BLaER1 treated with 17β-estradiol and CSF1 and Interleukin-3, amounts not matched to agents 10 nM and 100 nM (cell line): ENCODE results near the gene ATF6.

Source experiments
- H3K27ac ChIP-seq, 11 experiments: shearing (Covaris generic); formaldehyde crosslinking; 2 replicates each; pipeline ENCODE4 v1.8.1; 2022
- H3K27me3 ChIP-seq, 11 experiments: shearing (Covaris generic); formaldehyde crosslinking; 2 replicates each; pipeline ENCODE4 v1.8.1; 2022
- H3K36me3 ChIP-seq, 11 experiments: shearing (Covaris generic); formaldehyde crosslinking; 2 replicates each; pipeline ENCODE4 v1.8.1; 2022
- H3K4me1 ChIP-seq, 10 experiments: shearing (Covaris generic); formaldehyde crosslinking; 2 replicates each; pipeline ENCODE4 v1.8.1; 2022
- H3K4me2 ChIP-seq, 11 experiments: shearing (Covaris generic); formaldehyde crosslinking; 2 replicates each; pipeline ENCODE4 v1.8.1; 2022
- H3K4me3 ChIP-seq, 10 experiments: shearing (Covaris generic); formaldehyde crosslinking; 2 replicates each; pipeline ENCODE4 v1.8.1; 2022
- H3K9ac ChIP-seq, 11 experiments: shearing (Covaris generic); formaldehyde crosslinking; 2 replicates each; pipeline ENCODE4 v1.8.1; 2022
- H3K9me3 ChIP-seq, 11 experiments: shearing (Covaris generic); formaldehyde crosslinking; replicated peaks in 1 of 11; 2 replicates each; pipeline ENCODE4 v1.8.1; 2022
- H4K20me1 ChIP-seq, 11 experiments: shearing (Covaris generic); formaldehyde crosslinking; 2 replicates each; pipeline ENCODE4 v1.8.1; 2022
- Cebpa-rat ChIP-seq, 11 experiments: shearing (Covaris generic); IDR thresholded peaks; 2 replicates each; pipeline ENCODE4 v1.8.1; 2022

The ATF6 gene

GRCh38 chr1:161770250-161770649 is 4.1 kb downstream of the ATF6 start:
- peaks cover 0 to 64% (median 0%) of the 10 kb centered on the region in 11 experiments; a peak in 5 of 22 replicates for H4K20me1 ChIP-seq
- H3K9me3 ChIP-seq = no peaks in the 10 kb centered on the region
- H3K4me3 ChIP-seq = no peak overlapping the region
- TF ChIP-seq Cebpa-rat (IDR thresholded peaks at IDR 0.05) = no peak
- H3K4me2 ChIP-seq = peak overlapping the region in 7 of 11 experiments; percentile 67 to 97 (median 76); a peak in 11 of 22 replicates
- H3K27me3 ChIP-seq = no peaks in the 10 kb centered on the region
- H3K4me1 ChIP-seq = peaks cover 40 to 82% (median 63%) of the 10 kb centered on the region in 10 experiments
- peak overlapping the region in 1 of 11 experiments; percentile 83; a peak in 1 of 22 replicates for H3K27ac ChIP-seq
- no peak overlapping the region; a peak in 1 of 22 replicates for H3K9ac ChIP-seq
- peaks cover 6 to 39% (median 17%) of the 10 kb centered on the region in 11 experiments; a peak in 17 of 22 replicates for H3K36me3 ChIP-seq

GRCh38 chr1:161771161-161771560 is 5.0 kb downstream of the ATF6 start:
- Histone ChIP-seq H3K4me2 (peak overlapping the region in 9 of 11 experiments; percentile 47 to 97 (median 71); a peak in 18 of 22 replicates), H3K4me3 (peak overlapping the region in 3 of 10 experiments; percentile 28 to 38 (median 31); a peak in 2 of 20 replicates), H3K27ac (peak overlapping the region in 10 of 11 experiments; percentile 6 to 90 (median 76); a peak in 18 of 22 replicates)

GRCh38 chr1:161771973-161772372 is 5.9 kb downstream of the ATF6 start:
- Histone ChIP-seq H3K4me2 (peak overlapping the region; percentile 21 to 97 (median 70)), H3K9me3 (no peaks in the 10 kb centered on the region), H3K4me3 (peak overlapping the region in 7 of 10 experiments; percentile 10 to 38 (median 28); a peak in 9 of 20 replicates), H3K36me3 (peaks cover 6 to 45% (median 17%) of the 10 kb centered on the region in 11 experiments; a peak in 17 of 22 replicates), H4K20me1 (peaks cover 0 to 80% (median 10%) of the 10 kb centered on the region in 11 experiments; a peak in 13 of 22 replicates), H3K27ac (peak overlapping the region in 10 of 11 experiments; percentile 34 to 90 (median 76); a peak in 19 of 22 replicates), H3K9ac (peak overlapping the region in 8 of 11 experiments; percentile 42 to 83 (median 59); a peak in 15 of 22 replicates), H3K4me1 (peaks cover 33 to 97% (median 60%) of the 10 kb centered on the region in 10 experiments), H3K27me3 (no peaks in the 10 kb centered on the region)
- no peak for TF ChIP-seq Cebpa-rat (IDR thresholded peaks at IDR 0.05)

More at GRCh38 chr1:161771161-161771560, 5.0 kb downstream of the ATF6 start:
- peaks cover 6 to 44% (median 17%) of the 10 kb centered on the region in 11 experiments; a peak in 17 of 22 replicates for H3K36me3 ChIP-seq
- H3K27me3 ChIP-seq = no peaks in the 10 kb centered on the region
- H4K20me1 ChIP-seq = peaks cover 0 to 72% (median 2%) of the 10 kb centered on the region in 11 experiments; a peak in 10 of 22 replicates
- no peaks in the 10 kb centered on the region for H3K9me3 ChIP-seq
- peaks cover 36 to 89% (median 61%) of the 10 kb centered on the region in 10 experiments for H3K4me1 ChIP-seq
- no peak for TF ChIP-seq Cebpa-rat (IDR thresholded peaks at IDR 0.05)
- peak overlapping the region in 4 of 11 experiments; percentile 60 to 83 (median 76); a peak in 6 of 22 replicates for H3K9ac ChIP-seq

GRCh38 chr1:161772397-161772796 is 6.3 kb downstream of the ATF6 start:
- H3K9me3 ChIP-seq = no peaks in the 10 kb centered on the region
- H3K27me3 ChIP-seq = no peaks in the 10 kb centered on the region
- TF ChIP-seq Cebpa-rat (IDR thresholded peaks at IDR 0.05) = peak in 4 of 11 experiments; percentile 31 to 59 (median 48); a peak in 5 of 22 replicates
- H3K4me1 ChIP-seq = peaks cover 29 to 97% (median 56%) of the 10 kb centered on the region in 10 experiments
- H3K4me2 ChIP-seq = peak overlapping the region; percentile 21 to 97 (median 70)
- peaks cover 0 to 84% (median 12%) of the 10 kb centered on the region in 11 experiments; a peak in 13 of 22 replicates for H4K20me1 ChIP-seq
- peak overlapping the region in 7 of 10 experiments; percentile 10 to 38 (median 28); a peak in 9 of 20 replicates for H3K4me3 ChIP-seq
- H3K9ac ChIP-seq = peak overlapping the region in 8 of 11 experiments; percentile 42 to 83 (median 59); a peak in 15 of 22 replicates
- H3K36me3 ChIP-seq = peaks cover 6 to 45% (median 17%) of the 10 kb centered on the region in 11 experiments; a peak in 17 of 22 replicates
- H3K27ac ChIP-seq = peak overlapping the region in 10 of 11 experiments; percentile 34 to 90 (median 76); a peak in 19 of 22 replicates

GRCh38 chr1:161773791-161774190 is 7.7 kb downstream of the ATF6 start:
- Histone ChIP-seq H3K4me3 (0 out of 20 replicates have a peak overlapping the region, but pooled peaks of 1 of the 10 experiments have one; percentile 38), H3K27me3 (no peaks in the 10 kb centered on the region), H3K27ac (peak overlapping the region in 8 of 11 experiments; percentile 57 to 90 (median 80); a peak in 12 of 22 replicates), H3K4me1 (peaks cover 31 to 97% (median 49%) of the 10 kb centered on the region in 10 experiments), H3K9me3 (no peaks in the 10 kb centered on the region), H3K36me3 (peaks cover 5 to 48% (median 17%) of the 10 kb centered on the region in 11 experiments; a peak in 17 of 22 replicates), H3K9ac (peak overlapping the region in 1 of 11 experiments; percentile 83; a peak in 1 of 22 replicates), H3K4me2 (peak overlapping the region in 7 of 11 experiments; percentile 67 to 97 (median 76); a peak in 14 of 22 replicates), H4K20me1 (peaks cover 0 to 92% (median 25%) of the 10 kb centered on the region in 11 experiments; a peak in 13 of 22 replicates)
- TF ChIP-seq Cebpa-rat (IDR thresholded peaks at IDR 0.05) = no peak

- H3K4me3 ChIP-seq = no peak overlapping the region
- H3K27me3 ChIP-seq = no peaks in the 10 kb centered on the region
- peaks cover 25 to 64% (median 36%) of the 10 kb centered on the region in 10 experiments for H3K4me1 ChIP-seq
- H3K9me3 ChIP-seq = no peaks in the 10 kb centered on the region
- no peak overlapping the region for H3K27ac ChIP-seq
- no peak overlapping the region for H3K9ac ChIP-seq
- peaks cover 19 to 61% (median 30%) of the 10 kb centered on the region in 11 experiments; a peak in 21 of 22 replicates for H3K36me3 ChIP-seq
- H3K4me2 ChIP-seq = peak overlapping the region in 2 of 11 experiments; percentile 36 to 59; a peak in 3 of 22 replicates
- no peak for TF ChIP-seq Cebpa-rat (IDR thresholded peaks at IDR 0.05)
- H4K20me1 ChIP-seq = peaks cover 0 to 84% (median 32%) of the 10 kb centered on the region in 11 experiments; a peak in 12 of 22 replicates
Measured at GRCh38 chr1:161777261-161777660, 11.1 kb downstream of the ATF6 start.

GRCh38 chr1:161778522-161778921 is 12.4 kb downstream of the ATF6 start:
- no peak for TF ChIP-seq Cebpa-rat (IDR thresholded peaks at IDR 0.05)
- Histone ChIP-seq H3K27me3 (no peaks in the 10 kb centered on the region), H3K4me3 (no peak overlapping the region), H3K4me2 (peak overlapping the region in 7 of 11 experiments; percentile 2 to 47 (median 21); a peak in 8 of 22 replicates), H3K9me3 (no peaks in the 10 kb centered on the region), H3K4me1 (peaks cover 14 to 55% (median 25%) of the 10 kb centered on the region in 10 experiments), H3K9ac (no peak overlapping the region), H4K20me1 (peaks cover 0 to 79% (median 36%) of the 10 kb centered on the region in 11 experiments; a peak in 13 of 22 replicates), H3K36me3 (peaks cover 32 to 74% (median 42%) of the 10 kb centered on the region in 11 experiments), H3K27ac (no peak overlapping the region)

GRCh38 chr1:161779393-161779792 is 13.3 kb downstream of the ATF6 start:
- no peak for TF ChIP-seq Cebpa-rat (IDR thresholded peaks at IDR 0.05)
- H4K20me1 ChIP-seq = peaks cover 0 to 74% (median 37%) of the 10 kb centered on the region in 11 experiments; a peak in 13 of 22 replicates
- peaks cover 37 to 76% (median 46%) of the 10 kb centered on the region in 11 experiments for H3K36me3 ChIP-seq
- no peaks in the 10 kb centered on the region for H3K9me3 ChIP-seq
- H3K4me3 ChIP-seq = no peak overlapping the region
- H3K27me3 ChIP-seq = no peaks in the 10 kb centered on the region
- H3K9ac ChIP-seq = no peak overlapping the region
- H3K27ac ChIP-seq = no peak overlapping the region
- no peak overlapping the region for H3K4me2 ChIP-seq
- H3K4me1 ChIP-seq = peaks cover 8 to 54% (median 18%) of the 10 kb centered on the region in 10 experiments
